Stimulated activated CD8-positive, alpha-beta memory T cell treated with anti-CD3 and anti-CD28 coated beads, Interleukin-15, amount 100 ng/mL, for 48 hours (primary cell): ENCODE results near the gene PDIA3.
A peak's percentile ranks its signal among the peaks of the same experiment; 100 is the strongest.
"Not testable (repeated sequence)": the region's sequence is repeated elsewhere in the genome, so short reads cannot be mapped to it uniquely, and the experiment has no call there.

Experiments used
- DNase-seq, 2 donors: peaks; one replicate each; pipeline ENCODE4 v3.0.0-alpha.2; 2020; ENCODE audit warnings: low read depth in 2 of 2

Gene PDIA3

GRCh38 chr15:43746245-43746902, at the start of gene PDIA3:
Gene PDIA3 (plus strand): TSS chr15:43746438. CDS start chr15:43746540, 102 bp downstream.
- peak; percentile 87 to 88 for DNase-seq

- DNase-seq: no peak
These were observed 44.1 kb upstream of the PDIA3 start for GRCh38 chr15:43702174-43702573.

GRCh38 chr15:43702701-43703424, 43.4 kb upstream of the PDIA3 start:
- no peak for DNase-seq

GRCh38 chr15:43710431-43711131, 35.7 kb upstream of the PDIA3 start:
- not testable (repeated sequence) for DNase-seq

- no peak for DNase-seq
These were observed 23.1 kb upstream of the PDIA3 start for GRCh38 chr15:43723151-43723550.

- DNase-seq: not testable (repeated sequence)
These were observed 19.9 kb upstream of the PDIA3 start for GRCh38 chr15:43726306-43726705.

GRCh38 chr15:43728053-43728725, 18.0 kb upstream of the PDIA3 start:
- DNase-seq: not testable (repeated sequence)

- no peak for DNase-seq
These were observed 10.8 kb upstream of the PDIA3 start for GRCh38 chr15:43735416-43735815.

- DNase-seq: not testable (repeated sequence)
These were observed 668 bp downstream of the PDIA3 start for GRCh38 chr15:43746903-43747309.

- DNase-seq: no peak
These were observed 2.1 kb downstream of the PDIA3 start for GRCh38 chr15:43748376-43748775.

GRCh38 chr15:43749690-43750345, 3.6 kb downstream of the PDIA3 start:
- DNase-seq: peak in 1 of 2 donors; percentile 18

- DNase-seq: no peak
These were observed 5.6 kb downstream of the PDIA3 start for GRCh38 chr15:43751885-43752284.

GRCh38 chr15:43762824-43763223, 16.6 kb downstream of the PDIA3 start:
- no peak for DNase-seq

GRCh38 chr15:43763819-43764446, 17.7 kb downstream of the PDIA3 start:
- DNase-seq: no peak

- DNase-seq: no peak
These were observed 23.5 kb downstream of the PDIA3 start for GRCh38 chr15:43769584-43770228.

GRCh38 chr15:43771816-43772215, 25.6 kb downstream of the PDIA3 start:
- no peak for DNase-seq

- no peak for DNase-seq
These were observed 26.4 kb downstream of the PDIA3 start for GRCh38 chr15:43772624-43773023.

GRCh38 chr15:43774062-43774461, 27.8 kb downstream of the PDIA3 start:
- no peak for DNase-seq

- no peak for DNase-seq
These were observed 29.2 kb downstream of the PDIA3 start for GRCh38 chr15:43775411-43775965.

- DNase-seq: peak in 1 of 2 donors; percentile 20
These were observed 30.0 kb downstream of the PDIA3 start for GRCh38 chr15:43776101-43776717.
